ENCODE measurements around the gene SPTSSA. TPM values are rescaled to one million over a fixed set of nuclear protein-coding genes. Genes with fewer than 3 reads are reported as not detected.

Gene SPTSSA
- total RNA-seq, 2 experiments from 2014 or later, result 1.4 to 1.6 TPM

GRCh38 chr14:34383839-34384238 lies 78.2 kb downstream of the SPTSSA start:
- H3K4me1 Mint-ChIP-seq (ENCODE audit: low read depth), result no peaks in the 10 kb centered on the region

More at GRCh38 chr14:34383839-34384238, 78.2 kb downstream of the SPTSSA start:
- peaks cover 43% of the 10 kb centered on the region for H3K27me3 Mint-ChIP-seq
- Histone ChIP-seq H3K27me3 (ENCODE audit: control insufficient read depth in 1 of 2, insufficient read depth in 2 of 2, low read length in 2 of 2) (peaks cover 6 to 10% of the 10 kb centered on the region in 2 experiments), H3K4me1 (ENCODE audit: insufficient read depth, low read length) (no peaks in the 10 kb centered on the region), H3K4me3 (ENCODE audit: low read length) (no peak overlapping the region), H3K9me3 (ENCODE audit: control insufficient read depth in 1 of 2, insufficient read depth in 1 of 2, low read length in 2 of 2) (peaks cover 0 to 6% of the 10 kb centered on the region in 2 experiments), H3K36me3 (ENCODE audit: insufficient read depth, low read length) (no peaks in the 10 kb centered on the region), H3K27ac (ENCODE audit: low read depth in 1 of 2, low read length in 2 of 2) (no peak overlapping the region)
- intact Hi-C loops (cut with DNase I, micrococcal nuclease), result no loop called here
- ChIA-PET CTCF (no interaction called here), POLR2A (interaction anchor here (0.5 kb wide), 1 partner anchor 17 kb away, joined by 3 read pairs; no protein-coding TSS in a partner anchor)
- no peak overlapping the region for H3K4me3 Mint-ChIP-seq
- no peaks in the 10 kb centered on the region for H3K36me3 Mint-ChIP-seq (ENCODE audit: low read depth)
- TF ChIP-seq CTCF (IDR thresholded peaks at IDR 0.05), result no peak
- H3K9me3 Mint-ChIP-seq, result no peaks in the 10 kb centered on the region
- no peak overlapping the region for H3K27ac Mint-ChIP-seq
- ATAC-seq (ENCODE audit: poor library complexity) (no peak), DNase-seq (no peak)

Other genes with a start within 250 kb of the SPTSSA start
- gene EAPP, start 77.5 kb upstream of the SPTSSA start, total RNA-seq, result 10 to 100 TPM; 94.5 to 98.3 TPM
- gene SNX6, start 167.9 kb upstream of the SPTSSA start, total RNA-seq, result 10 to 100 TPM; 51.5 to 55.8 TPM